HUES48 (cell line): ENCODE data around the gene PATJ.
"Not testable (repeated sequence)": the region's sequence is repeated elsewhere in the genome, so short reads cannot be mapped to it uniquely, and the experiment has no call there.

ENCODE experiments used
- H3K27ac ChIP-seq: one replicate; pipeline ENCODE4 v1.7.0; 2013; ENCODE audit warnings: low read depth, low read length, inconsistent platforms
- H3K27me3 ChIP-seq: 2 replicates; pipeline ENCODE4 v1.6.1; 2013; ENCODE audit warnings: mild to moderate bottlenecking, low read length; ENCODE audit not compliant: control insufficient read depth, insufficient read depth
- H3K36me3 ChIP-seq: 2 replicates; pipeline ENCODE4 v1.6.1; 2013; ENCODE audit warnings: low read length; ENCODE audit not compliant: control insufficient read depth, insufficient read depth
- H3K4me1 ChIP-seq: 2 replicates; pipeline ENCODE4 v1.6.1; 2013; ENCODE audit warnings: mild to moderate bottlenecking, low read length; ENCODE audit not compliant: control insufficient read depth, insufficient read depth
- H3K4me3 ChIP-seq: 2 replicates; pipeline ENCODE4 v1.5.1; 2013; ENCODE audit warnings: mild to moderate bottlenecking, low read depth, low read length
- H3K9ac ChIP-seq: 2 replicates; pipeline ENCODE4 v1.6.1; 2013; ENCODE audit warnings: mild to moderate bottlenecking, low read depth, low read length, moderate library complexity
- H3K9me3 ChIP-seq: 2 replicates; pipeline ENCODE4 v1.6.1; 2013; ENCODE audit warnings: low read length; ENCODE audit not compliant: control insufficient read depth, insufficient read depth

PATJ gene

DNA sequence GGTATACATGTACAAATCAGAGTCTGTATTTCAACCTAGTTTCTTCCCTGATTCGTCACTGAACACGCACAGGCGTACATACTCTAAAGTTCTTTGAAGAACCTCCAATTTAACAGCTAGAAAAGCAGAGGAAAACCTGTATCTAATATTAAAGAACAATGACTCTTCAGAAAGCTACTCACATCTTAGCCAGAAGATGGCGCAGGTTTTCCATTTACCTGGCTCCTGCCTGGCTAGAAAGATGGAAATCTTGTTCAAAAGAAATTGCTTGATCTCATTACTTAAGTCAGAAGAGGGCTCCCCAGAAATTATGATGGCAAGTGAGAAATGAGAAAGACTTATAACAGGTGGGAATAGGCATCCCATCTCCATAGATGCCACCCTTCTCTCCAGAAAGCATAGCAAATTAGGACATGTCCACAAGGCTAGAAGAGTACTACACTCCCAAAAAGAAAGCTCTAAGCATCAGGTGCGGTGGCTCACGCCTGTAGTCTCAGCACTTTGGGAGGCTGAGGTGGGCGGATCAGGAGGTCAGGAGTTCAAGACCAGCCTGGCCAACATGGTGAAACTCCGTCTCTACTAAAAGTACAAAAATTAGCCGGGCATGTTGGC lies 433.4 kb downstream of the PATJ start:
- Histone ChIP-seq H3K4me3 (no peak overlapping the region), H3K9me3 (no peaks in the 10 kb centered on the region), H3K27ac (no peak overlapping the region), H3K9ac (no peak overlapping the region), H3K27me3 (no peaks in the 10 kb centered on the region), H3K4me1 (peaks cover 31% of the 10 kb centered on the region), H3K36me3 (no peaks in the 10 kb centered on the region)

DNA sequence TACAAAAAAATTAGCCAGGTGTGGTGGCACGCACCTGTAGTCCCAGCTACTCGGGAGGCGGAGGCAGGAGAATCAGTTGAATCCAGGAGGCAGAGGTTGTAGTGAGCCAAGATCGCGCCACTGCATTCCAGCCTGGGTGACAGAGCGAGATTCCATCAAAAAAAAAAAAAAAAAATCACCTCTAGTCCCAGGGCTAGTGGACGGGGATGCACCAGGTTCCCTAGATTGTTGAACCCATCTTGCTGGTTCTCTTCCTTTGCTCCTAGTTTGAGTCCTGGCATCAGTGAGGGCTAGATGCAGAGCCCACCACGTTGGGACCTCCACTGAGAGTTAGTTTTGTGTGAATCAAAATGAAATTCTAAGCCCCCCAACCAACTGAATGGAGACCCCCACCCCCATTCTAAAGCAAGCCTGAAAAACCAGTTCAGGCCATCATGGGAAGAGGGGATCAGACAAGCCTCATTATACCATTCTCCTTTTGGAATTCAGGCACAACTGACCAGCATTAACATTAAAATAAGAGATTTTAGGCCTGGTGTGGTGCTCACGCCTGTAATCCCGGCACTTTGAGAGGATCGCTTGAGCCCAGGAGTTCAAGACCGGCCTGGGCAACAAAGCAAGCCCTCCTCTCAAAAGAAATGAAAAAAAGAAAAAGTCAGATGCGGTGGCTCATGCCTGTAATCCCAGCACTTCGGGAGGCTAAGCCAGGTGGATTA lies 434.5 kb downstream of the PATJ start:
- Histone ChIP-seq H3K36me3 (no peaks in the 10 kb centered on the region), H3K4me1 (peaks cover 41% of the 10 kb centered on the region), H3K9me3 (no peaks in the 10 kb centered on the region), H3K27me3 (no peaks in the 10 kb centered on the region), H3K27ac (peak overlapping the region; percentile 69), H3K4me3 (no peak overlapping the region), H3K9ac (no peak overlapping the region)

DNA sequence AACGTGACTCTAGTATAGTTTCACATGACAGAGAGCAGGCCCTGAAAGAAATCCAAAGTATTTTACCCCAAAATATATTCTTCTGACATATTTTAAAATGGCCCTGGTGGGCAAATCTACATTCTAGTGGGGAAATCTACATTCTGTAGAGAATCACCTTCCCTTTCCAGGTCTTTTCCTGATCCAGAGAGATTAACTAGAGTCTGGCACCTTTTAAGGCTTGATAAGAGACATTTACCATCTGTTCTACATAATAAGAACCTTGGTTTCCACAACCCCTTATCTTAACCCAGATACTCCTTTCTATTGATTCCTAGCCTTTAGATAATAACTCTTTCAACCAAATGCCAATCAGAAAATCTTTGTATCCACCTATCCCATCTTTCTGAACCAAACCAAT lies 435.3 kb downstream of the PATJ start:
- no peaks in the 10 kb centered on the region for H3K9me3 ChIP-seq
- no peak overlapping the region for H3K9ac ChIP-seq
- H3K27ac ChIP-seq, result peak overlapping the region; percentile 69
- peaks cover 50% of the 10 kb centered on the region for H3K4me1 ChIP-seq
- H3K27me3 ChIP-seq, result no peaks in the 10 kb centered on the region
- no peak overlapping the region for H3K4me3 ChIP-seq
- H3K36me3 ChIP-seq, result no peaks in the 10 kb centered on the region

DNA sequence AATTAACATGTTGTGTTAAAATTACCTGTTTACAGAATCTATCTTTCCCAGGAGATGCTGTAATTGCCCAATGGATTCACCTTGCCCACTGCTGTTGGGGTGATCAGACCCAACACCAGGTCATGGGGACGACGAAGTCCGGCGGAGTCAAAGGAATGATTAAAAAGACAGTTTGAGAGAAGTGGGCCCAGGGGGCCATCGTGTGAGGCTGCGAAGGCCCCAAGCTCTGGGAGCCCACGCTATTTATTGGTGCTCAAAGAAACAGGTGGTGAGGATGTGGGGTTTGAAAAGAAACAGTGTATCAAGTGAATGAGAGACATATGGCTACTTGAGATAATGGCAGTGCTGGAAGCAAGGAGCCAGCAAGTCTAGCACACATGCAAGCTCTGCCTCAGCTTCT lies 436.1 kb downstream of the PATJ start:
- H3K9me3 ChIP-seq, result no peaks in the 10 kb centered on the region
- no peak overlapping the region for H3K9ac ChIP-seq
- H3K4me3 ChIP-seq, result no peak overlapping the region
- no peaks in the 10 kb centered on the region for H3K27me3 ChIP-seq
- H3K27ac ChIP-seq, result no peak overlapping the region
- peaks cover 57% of the 10 kb centered on the region for H3K4me1 ChIP-seq
- H3K36me3 ChIP-seq, result no peaks in the 10 kb centered on the region

DNA sequence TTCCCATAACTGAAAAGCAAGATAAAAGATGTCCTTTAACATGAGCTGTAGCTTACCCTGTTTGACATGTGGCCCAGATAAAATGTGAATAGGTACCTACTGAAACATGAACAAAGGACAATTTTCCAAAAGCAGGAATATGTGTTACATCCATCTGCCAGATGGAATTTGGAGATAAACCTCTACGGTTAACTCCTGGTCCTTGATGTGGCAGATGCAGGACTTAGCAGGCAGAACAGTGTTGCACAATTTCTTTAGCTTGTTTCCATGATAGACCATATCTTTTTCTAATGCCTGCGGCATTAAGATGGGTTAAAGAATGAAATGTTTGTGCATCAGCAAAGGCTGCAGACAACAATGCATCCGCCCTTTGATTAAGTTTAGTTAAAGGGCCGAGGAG lies 437.8 kb downstream of the PATJ start:
- not testable (repeated sequence) for H3K36me3 ChIP-seq, H3K9ac ChIP-seq, H3K27me3 ChIP-seq, H3K9me3 ChIP-seq, H3K4me3 ChIP-seq
- Histone ChIP-seq H3K27ac (peak overlapping the region; percentile 93), H3K4me1 (peaks cover 60% of the 10 kb centered on the region)

DNA sequence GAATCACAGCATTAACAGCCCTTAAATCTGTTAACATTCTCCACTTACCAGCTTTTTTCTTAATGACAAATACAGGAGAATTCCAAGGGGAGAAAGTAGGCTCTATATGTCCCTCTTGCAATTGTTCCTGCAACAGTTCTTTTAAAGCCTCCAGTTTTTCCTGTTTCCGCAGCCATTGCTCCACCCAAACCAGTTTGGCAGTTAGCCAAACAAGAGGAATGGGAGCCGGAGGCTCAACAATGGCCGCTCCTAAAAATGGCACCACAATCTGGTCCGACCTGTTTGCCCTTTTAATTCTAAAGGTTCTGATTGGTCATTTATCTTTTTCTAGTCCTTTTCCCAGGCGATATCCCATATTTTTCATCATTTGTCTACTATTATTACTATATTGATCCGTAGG lies 438.4 kb downstream of the PATJ start:
- Histone ChIP-seq H3K27me3 (no peaks in the 10 kb centered on the region), H3K9ac (no peak overlapping the region; the same call in 1 of the 2 replicates), H3K36me3 (no peaks in the 10 kb centered on the region), H3K9me3 (no peaks in the 10 kb centered on the region), H3K27ac (peak overlapping the region; percentile 93), H3K4me3 (no peak overlapping the region), H3K4me1 (peaks cover 60% of the 10 kb centered on the region)

DNA sequence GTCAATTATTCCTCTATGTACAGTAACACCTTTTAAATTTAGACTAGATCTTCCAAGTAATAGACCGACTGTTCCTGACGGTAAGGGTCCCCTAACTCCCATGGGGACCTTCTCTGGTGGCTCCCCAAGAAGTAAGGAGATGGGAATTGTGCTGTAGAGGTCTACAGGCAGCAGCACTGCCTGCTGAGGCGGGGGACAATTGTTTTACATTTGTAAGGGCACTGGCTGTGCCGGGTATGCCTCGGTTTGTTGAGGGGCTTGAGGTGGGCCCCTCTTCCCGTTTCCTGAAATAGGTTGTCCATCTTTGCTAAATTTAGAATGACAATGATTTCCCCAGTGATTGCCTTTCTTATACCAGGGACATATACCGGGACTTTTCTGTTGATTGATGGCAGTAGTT lies 439.3 kb downstream of the PATJ start:
- Histone ChIP-seq H3K4me3 (peak overlapping the region; percentile 34), H3K9ac (no peak overlapping the region), H3K9me3 (no peaks in the 10 kb centered on the region), H3K4me1 (peaks cover 59% of the 10 kb centered on the region), H3K36me3 (no peaks in the 10 kb centered on the region), H3K27ac (peak overlapping the region; percentile 93), H3K27me3 (no peaks in the 10 kb centered on the region)

DNA sequence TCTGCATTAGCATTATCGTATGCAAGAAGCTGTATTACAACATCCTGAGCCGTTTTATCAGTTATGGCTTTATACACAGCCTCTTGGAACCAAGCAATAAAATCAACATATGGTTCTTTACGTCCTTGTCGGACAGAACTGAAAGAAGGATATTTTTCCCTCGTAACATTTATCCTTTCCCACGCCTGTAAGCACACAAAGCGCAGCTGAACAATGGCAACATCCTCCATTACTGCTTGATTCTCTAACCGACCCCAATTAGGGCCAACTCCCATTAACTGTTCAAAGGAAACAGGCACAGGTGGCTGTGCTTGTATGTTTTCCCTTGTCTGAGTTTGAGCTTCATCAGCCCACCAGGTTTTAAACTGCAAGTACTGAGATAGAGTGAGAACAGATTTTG lies 439.9 kb downstream of the PATJ start:
- 0 out of 2 replicates have a peak overlapping the region, but pooled peaks have one; percentile 34 for H3K4me3 ChIP-seq
- not testable (repeated sequence) for H3K27me3 ChIP-seq, H3K9me3 ChIP-seq, H3K36me3 ChIP-seq
- H3K27ac ChIP-seq, result peak overlapping the region; percentile 93
- H3K4me1 ChIP-seq, result peaks cover 53% of the 10 kb centered on the region
- H3K9ac ChIP-seq, result 0 out of 2 replicates have a peak overlapping the region, but pooled peaks have one; percentile 5

DNA sequence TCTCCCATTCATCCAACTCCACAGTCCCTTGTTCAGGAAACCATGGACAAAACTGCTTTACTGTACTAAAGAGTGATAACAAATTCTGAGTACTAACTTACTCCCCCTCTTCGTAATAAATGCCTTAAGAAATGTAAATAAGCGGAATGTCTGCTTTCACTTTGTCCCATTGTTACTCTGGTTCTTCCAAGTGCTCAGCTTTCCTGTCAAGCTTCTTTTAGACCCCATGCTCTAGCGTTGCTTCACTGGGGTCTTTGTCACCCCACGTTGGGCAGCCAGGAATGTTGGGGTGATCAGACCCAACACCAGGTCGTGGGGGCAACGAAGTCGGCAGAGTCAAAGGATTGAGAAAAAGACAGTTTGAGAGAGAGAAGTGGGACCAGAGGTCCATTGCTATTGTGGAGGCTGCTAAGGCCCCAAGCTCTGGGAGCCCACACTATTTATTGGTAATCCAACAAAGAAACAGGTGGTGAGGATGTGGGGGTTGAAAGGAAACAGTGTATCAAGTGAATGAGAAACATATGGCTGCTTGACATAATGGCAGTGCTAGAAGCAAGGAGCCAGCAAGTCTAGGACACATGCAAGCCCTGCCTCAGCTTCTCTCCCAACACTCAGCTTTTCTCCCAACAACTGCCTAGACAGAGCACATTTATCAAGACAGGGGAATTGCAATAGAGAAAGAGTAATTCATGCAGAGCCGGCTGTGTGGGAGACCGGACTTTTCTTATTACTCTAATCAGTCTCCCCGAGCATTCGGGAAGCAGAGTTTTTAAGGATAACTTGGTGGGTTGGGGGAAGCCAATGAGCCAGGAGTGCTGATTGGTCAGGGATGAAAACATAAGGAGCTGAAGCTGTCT lies 441.1 kb downstream of the PATJ start:
- peaks cover 43% of the 10 kb centered on the region for H3K4me1 ChIP-seq
- not testable (repeated sequence) for H3K36me3 ChIP-seq, H3K9me3 ChIP-seq, H3K27me3 ChIP-seq
- H3K27ac ChIP-seq, result peak overlapping the region; percentile 93
- H3K9ac ChIP-seq, result peak overlapping the region; percentile 56
- H3K4me3 ChIP-seq, result peak overlapping the region; percentile 48

DNA sequence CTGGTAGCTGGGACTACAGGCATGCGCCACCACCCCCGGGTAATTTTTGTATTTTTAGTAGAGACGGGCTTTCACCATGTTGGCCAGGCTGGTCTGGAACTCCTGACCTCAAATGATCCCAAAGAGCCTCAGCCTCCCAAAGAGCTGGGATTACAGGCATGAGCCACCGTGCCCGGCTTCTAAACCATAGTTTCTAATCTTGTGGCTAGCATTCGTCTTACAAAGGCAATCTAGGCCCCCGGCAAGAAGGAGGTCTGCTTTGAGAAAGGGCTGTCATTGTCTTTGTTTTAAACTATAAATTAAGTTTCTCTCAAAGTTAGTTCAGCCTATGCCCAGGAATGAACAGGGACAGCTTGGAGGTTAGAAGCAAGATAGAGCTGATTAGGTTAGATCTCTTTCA lies 442.1 kb downstream of the PATJ start:
- Histone ChIP-seq H3K4me3 (no peak overlapping the region), H3K27ac (no peak overlapping the region), H3K9me3 (no peaks in the 10 kb centered on the region), H3K4me1 (peaks cover 43% of the 10 kb centered on the region), H3K36me3 (no peaks in the 10 kb centered on the region), H3K27me3 (no peaks in the 10 kb centered on the region), H3K9ac (no peak overlapping the region)

DNA sequence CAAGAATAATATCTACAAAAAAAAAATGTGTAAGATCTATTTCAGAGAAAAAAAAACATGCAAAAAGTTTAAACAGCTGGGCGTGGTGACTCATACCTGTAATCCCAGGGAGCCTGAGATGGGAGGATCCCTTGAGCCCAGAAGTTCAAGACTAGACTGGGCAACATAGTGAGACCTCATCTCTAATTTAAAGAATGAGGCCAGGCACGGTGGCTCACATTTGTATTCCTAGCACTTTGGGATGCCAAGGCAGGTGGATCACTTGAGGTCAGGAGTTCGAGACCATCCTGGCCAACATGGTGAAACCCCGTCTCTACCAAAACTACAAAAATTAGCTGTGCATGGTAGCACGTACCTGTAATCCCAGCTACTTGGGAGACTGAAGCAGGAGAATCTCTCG lies 443.0 kb downstream of the PATJ start:
- H3K9ac ChIP-seq, H3K27me3 ChIP-seq, H3K36me3 ChIP-seq, H3K27ac ChIP-seq, H3K9me3 ChIP-seq, H3K4me3 ChIP-seq: not testable (repeated sequence)
- peaks cover 37% of the 10 kb centered on the region for H3K4me1 ChIP-seq
